GM23248 (cell line): Measurements from ENCODE around the gene GNAT3. TPM values are rescaled to one million over a fixed set of nuclear protein-coding genes. Genes with fewer than 3 reads are reported as not detected.

ENCODE experiments used
- DNase-seq: peaks from one replicate; pipeline ENCODE4 v3.0.0-alpha.2; 2015
- H2AFZ ChIP-seq: fragments of 200-600 bp; sonication (generic); 2 replicates; pipeline ENCODE4 v1.6.1; 2016; ENCODE audit warnings: antibody characterized with exemption
- H3F3A ChIP-seq: fragments of 200-600 bp; sonication (generic); 2 replicates; pipeline ENCODE4 v1.6.1; 2016; ENCODE audit warnings: mild to moderate bottlenecking, antibody characterized with exemption, mixed run types; ENCODE audit not compliant: insufficient read depth
- H3K27ac ChIP-seq: fragments of 200-600 bp; sonication (generic); 2 replicates; pipeline ENCODE4 v1.5.1; 2016; ENCODE audit warnings: mild to moderate bottlenecking
- H3K27me3 ChIP-seq: fragments of 200-600 bp; sonication (generic); replicated peaks from 2 replicates; pipeline ENCODE4 v1.6.1; 2016; ENCODE audit warnings: mild to moderate bottlenecking; ENCODE audit not compliant: insufficient read depth
- H3K36me3 ChIP-seq: fragments of 200-600 bp; sonication (generic); 2 replicates; pipeline ENCODE4 v1.6.1; 2016; ENCODE audit warnings: low read depth, mild to moderate bottlenecking
- H3K4me1 ChIP-seq: fragments of 200-600 bp; sonication (generic); 2 replicates; pipeline ENCODE4 v1.6.1; 2016; ENCODE audit warnings: mild to moderate bottlenecking; ENCODE audit not compliant: insufficient read depth
- H3K4me2 ChIP-seq: fragments of 200-600 bp; sonication (generic); one replicate; pipeline ENCODE4 v1.6.1; 2016; ENCODE audit warnings: mild to moderate bottlenecking; ENCODE audit not compliant: unreplicated experiment
- H3K4me3 ChIP-seq: fragments of 200-600 bp; sonication (generic); 2 replicates; pipeline ENCODE4 v1.5.1; 2016; ENCODE audit warnings: mild to moderate bottlenecking
- H3K79me2 ChIP-seq: fragments of 200-600 bp; sonication (generic); 2 replicates; pipeline ENCODE4 v1.6.1; 2016; ENCODE audit warnings: mild to moderate bottlenecking; ENCODE audit not compliant: insufficient read depth
- H3K9ac ChIP-seq: fragments of 200-600 bp; sonication (generic); 2 replicates; pipeline ENCODE4 v1.6.1; 2016; ENCODE audit warnings: mild to moderate bottlenecking
- H3K9me2 ChIP-seq: fragments of 200-600 bp; sonication (generic); 2 replicates; pipeline ENCODE4 v1.6.1; 2016; ENCODE audit warnings: mixed run types, mild to moderate bottlenecking, moderate library complexity; ENCODE audit not compliant: insufficient read depth
- H3K9me3 ChIP-seq: fragments of 200-600 bp; sonication (generic); one replicate; pipeline ENCODE4 v1.6.1; 2017; ENCODE audit warnings: low read depth
- H4K20me1 ChIP-seq: fragments of 200-600 bp; sonication (generic); 2 replicates; pipeline ENCODE4 v1.6.0; 2016; ENCODE audit not compliant: insufficient read depth
- EZH2 ChIP-seq: fragments of 200-600 bp; sonication (generic); IDR thresholded peaks from 2 replicates; pipeline ENCODE4 v1.6.1; 2018; ENCODE audit warnings: antibody characterized with exemption, mild to moderate bottlenecking; ENCODE audit not compliant: insufficient read depth, poor library complexity, severe bottlenecking
- EZH2phosphoT487 ChIP-seq: fragments of 200-600 bp; sonication (generic); IDR thresholded peaks from 2 replicates; pipeline ENCODE4 v1.6.1; 2018; ENCODE audit warnings: antibody characterized with exemption, moderate library complexity, mild to moderate bottlenecking, low read depth; ENCODE audit not compliant: insufficient read depth
- WGBS, 2 experiments: methylation state at CpG; one replicate each; pipeline ENCODE4 v1.1.6; 2015 to 2017; ENCODE audit warnings: low lambda C conversion rate in 2 of 2, low coverage in 1 of 2; ENCODE audit errors: missing lambda C conversion rate in 2 of 2; 5-methylcytosine and 5-hydroxymethylcytosine counted together
- in situ Hi-C: fragments of 300-500 bp; cut with MboI; formaldehyde crosslinking; loops from 2 replicates; pipeline ENCODE4 v1.15.0; 2020
- polyA plus RNA-seq: library from polyadenylated mRNA; unstranded; fragments of >200 nt; fragmentation: Nextera tagmentation; extraction: Ambion mirVana; gene quantifications from 2 replicates; pipeline ENCODE4 v1.2.1, GENCODE V29; 2016
- total RNA-seq: library from RNA; depleted of rRNA; stranded (reverse); fragments of >200 nt; shearing (Covaris generic); gene quantifications from 2 replicates; pipeline ENCODE4 v1.2.3, GENCODE V29; 2014

GNAT3 gene
- total and polyA plus RNA-seq, 2 experiments from 2014 or later, result not detected

DNA sequence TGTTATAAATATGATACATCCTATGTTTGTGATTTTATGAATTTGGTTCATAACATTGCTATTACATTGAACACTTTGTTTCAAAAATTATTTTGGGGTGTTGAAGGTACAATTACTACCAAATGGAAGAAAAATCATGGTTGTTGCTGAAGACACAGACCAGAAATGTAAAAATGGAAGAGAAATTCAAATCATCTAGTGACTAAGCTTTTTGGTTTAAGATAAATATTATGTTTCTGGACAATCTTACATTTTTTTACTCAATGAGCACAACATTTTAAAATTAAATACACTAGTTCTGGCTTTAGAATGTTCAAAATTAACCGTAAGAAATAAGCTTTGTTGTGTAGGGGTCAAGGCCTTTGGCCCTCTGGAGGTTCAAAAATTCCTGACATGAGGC, 82.7 kb downstream of the GNAT3 start:
- no peaks in the 10 kb centered on the region for H3K9me2 ChIP-seq
- WGBS, 2 experiments, result 88 to 95% methylated on average over 1 of the region's 1 CpG
- no peak for DNase-seq
- no peak overlapping the region for H2AFZ ChIP-seq
- no peaks in the 10 kb centered on the region for H3K27me3 ChIP-seq
- H3K36me3 ChIP-seq, result no peaks in the 10 kb centered on the region
- no peak overlapping the region for H3K4me3 ChIP-seq
- H4K20me1 ChIP-seq, result no peaks in the 10 kb centered on the region
- H3K9me3 ChIP-seq, result no peaks in the 10 kb centered on the region
- H3K79me2 ChIP-seq, result no peaks in the 10 kb centered on the region
- H3F3A ChIP-seq, result no peaks in the 10 kb centered on the region
- H3K9ac ChIP-seq, result no peak overlapping the region
- in situ Hi-C loops, result loop anchor here (25.0 kb wide), 1 partner anchor 1033 kb away; no protein-coding TSS in a partner anchor
- no peak overlapping the region for H3K4me2 ChIP-seq
- TF ChIP-seq EZH2, result no peak
- TF ChIP-seq EZH2phosphoT487, result no peak
- 0 out of 2 replicates have a peak, but pooled peaks cover 3% of the 10 kb centered on the region for H3K4me1 ChIP-seq
- no peak overlapping the region for H3K27ac ChIP-seq

DNA sequence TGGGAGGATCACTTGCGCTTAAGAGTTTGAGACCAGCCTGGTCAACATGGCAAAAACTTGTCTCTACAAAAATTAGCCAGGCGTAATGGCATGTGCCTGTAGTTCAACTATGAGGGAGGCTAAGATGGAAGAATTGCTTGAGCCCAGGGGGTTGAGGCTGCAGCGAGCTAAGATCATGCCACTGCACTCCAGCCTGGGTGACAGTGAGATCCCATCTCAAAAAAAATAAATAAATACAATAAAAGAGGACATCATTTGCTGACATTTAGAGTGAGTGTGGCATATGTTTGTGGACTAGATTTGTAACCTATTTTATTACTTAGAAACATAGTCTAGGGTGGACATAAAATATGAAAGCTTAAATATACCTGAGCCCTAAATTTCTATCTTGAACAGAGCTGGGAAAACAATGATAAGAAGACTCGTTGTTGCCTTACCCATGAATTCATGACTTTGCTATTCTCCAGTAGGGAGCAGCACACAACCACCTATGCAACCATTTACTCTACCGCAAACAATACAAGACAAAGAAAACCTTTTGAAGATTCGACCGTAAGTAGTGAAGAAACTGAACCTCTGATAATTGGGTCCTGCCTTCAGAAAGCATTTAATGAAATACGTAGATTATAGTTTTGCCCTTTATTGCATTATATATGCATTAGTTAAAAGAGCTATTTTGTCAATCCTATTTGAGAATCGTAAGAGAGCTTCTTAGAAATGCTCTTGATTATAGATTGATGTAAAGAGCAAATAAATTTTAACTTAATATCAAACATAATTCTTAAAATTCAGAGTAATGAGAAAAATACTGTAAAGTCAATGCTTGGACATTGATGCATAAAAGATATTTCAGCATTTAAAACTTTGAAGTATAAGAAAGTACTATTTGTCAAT, 83.5 kb downstream of the GNAT3 start:
- H3K4me1 ChIP-seq, result 0 out of 2 replicates have a peak, but pooled peaks cover 3% of the 10 kb centered on the region
- 40 to 41% methylated on average over 9 of the region's 9 CpGs for WGBS, 2 experiments
- no peaks in the 10 kb centered on the region for H4K20me1 ChIP-seq
- TF ChIP-seq EZH2, result no peak
- TF ChIP-seq EZH2phosphoT487, result no peak
- DNase-seq, result peak; percentile 75
- H3K27ac ChIP-seq, result no peak overlapping the region
- no peaks in the 10 kb centered on the region for H3K79me2 ChIP-seq
- no peak overlapping the region for H3K4me3 ChIP-seq
- no peaks in the 10 kb centered on the region for H3K27me3 ChIP-seq
- peak overlapping the region; percentile 50 for H2AFZ ChIP-seq
- H3K9ac ChIP-seq, result no peak overlapping the region
- in situ Hi-C loops, result loop anchor here (25.0 kb wide), 1 partner anchor 1034 kb away; no protein-coding TSS in a partner anchor
- no peaks in the 10 kb centered on the region for H3F3A ChIP-seq
- peak overlapping the region; percentile 26 for H3K4me2 ChIP-seq
- no peaks in the 10 kb centered on the region for H3K9me2 ChIP-seq
- no peaks in the 10 kb centered on the region for H3K9me3 ChIP-seq
- no peaks in the 10 kb centered on the region for H3K36me3 ChIP-seq

DNA sequence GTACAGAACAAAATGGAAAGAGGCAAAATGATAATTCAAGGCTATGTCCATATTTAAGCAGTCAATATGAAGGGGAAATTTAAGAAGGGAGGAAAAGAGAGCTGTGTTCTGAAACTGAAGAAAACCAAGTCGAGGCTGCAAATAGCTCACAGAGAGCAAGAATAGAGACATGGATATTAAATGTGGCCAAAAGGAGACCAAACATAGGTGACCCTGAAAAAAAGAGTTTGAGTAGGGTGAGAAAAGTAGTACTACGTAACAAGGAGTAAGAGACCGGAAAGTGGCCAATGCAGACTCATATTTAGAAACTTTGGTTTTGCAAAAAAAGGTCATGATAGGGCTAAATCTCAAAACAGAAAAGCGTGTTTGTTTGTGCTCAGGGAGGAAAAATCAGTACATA, 84.6 kb downstream of the GNAT3 start:
- H3K79me2 ChIP-seq, result no peaks in the 10 kb centered on the region
- H3K36me3 ChIP-seq, result no peaks in the 10 kb centered on the region
- no peak overlapping the region for H3K9ac ChIP-seq
- WGBS, 2 experiments, result 62 to 64% methylated on average over 4 of the region's 4 CpGs
- no peak overlapping the region for H3K4me2 ChIP-seq
- H3K9me3 ChIP-seq, result no peaks in the 10 kb centered on the region
- TF ChIP-seq EZH2 (no peak), EZH2phosphoT487 (no peak)
- DNase-seq, result no peak
- H3K4me3 ChIP-seq, result no peak overlapping the region
- H3K27me3 ChIP-seq, result no peaks in the 10 kb centered on the region
- H3F3A ChIP-seq, result no peaks in the 10 kb centered on the region
- H3K9me2 ChIP-seq, result no peaks in the 10 kb centered on the region
- H4K20me1 ChIP-seq, result no peaks in the 10 kb centered on the region
- in situ Hi-C loops, result loop anchor here (25.0 kb wide), 1 partner anchor 1035 kb away; no protein-coding TSS in a partner anchor
- H3K4me1 ChIP-seq, result 0 out of 2 replicates have a peak, but pooled peaks cover 3% of the 10 kb centered on the region
- H2AFZ ChIP-seq, result no peak overlapping the region
- no peak overlapping the region for H3K27ac ChIP-seq

DNA sequence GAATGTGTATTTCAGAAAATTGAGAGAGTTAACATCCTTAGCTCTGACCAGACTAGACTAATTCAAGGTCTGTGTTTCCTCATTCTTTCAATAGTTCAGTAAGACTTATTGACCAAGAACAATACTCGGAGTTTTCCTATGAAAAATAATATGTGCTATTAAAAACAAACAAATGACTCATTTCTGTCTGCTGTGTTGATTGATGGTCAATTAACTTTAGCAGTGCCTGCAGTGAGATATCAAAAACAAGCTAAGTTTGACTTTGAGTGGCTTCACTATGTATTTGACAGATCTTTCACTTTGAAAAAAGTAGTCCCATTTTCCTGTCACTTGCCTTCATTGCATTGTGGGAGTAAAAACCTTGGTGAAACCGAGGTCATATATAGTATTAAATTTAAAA, 91.0 kb downstream of the GNAT3 start:
- no peaks in the 10 kb centered on the region for H3K36me3 ChIP-seq
- no peaks in the 10 kb centered on the region for H3F3A ChIP-seq
- WGBS, 2 experiments, result 87 to 89% methylated on average over 2 of the region's 2 CpGs
- no peak for TF ChIP-seq EZH2
- TF ChIP-seq EZH2phosphoT487, result no peak
- in situ Hi-C loops, result no loop called here
- no peaks in the 10 kb centered on the region for H3K4me1 ChIP-seq
- no peak overlapping the region for H3K27ac ChIP-seq
- no peaks in the 10 kb centered on the region for H3K9me3 ChIP-seq
- H3K4me2 ChIP-seq, result no peak overlapping the region
- no peaks in the 10 kb centered on the region for H4K20me1 ChIP-seq
- H3K9ac ChIP-seq, result no peak overlapping the region
- no peaks in the 10 kb centered on the region for H3K9me2 ChIP-seq
- H3K4me3 ChIP-seq, result no peak overlapping the region
- no peaks in the 10 kb centered on the region for H3K79me2 ChIP-seq
- DNase-seq, result no peak
- no peak overlapping the region for H2AFZ ChIP-seq
- H3K27me3 ChIP-seq, result no peaks in the 10 kb centered on the region
